Measurements from ENCODE around the gene METTL15. TPM values are rescaled to one million over a fixed set of nuclear protein-coding genes. Genes with fewer than 3 reads are reported as not detected.

Gene METTL15
- total and polyA plus RNA-seq, 2 experiments from 2014 or later = 9.0 to 19.8 TPM

DNA sequence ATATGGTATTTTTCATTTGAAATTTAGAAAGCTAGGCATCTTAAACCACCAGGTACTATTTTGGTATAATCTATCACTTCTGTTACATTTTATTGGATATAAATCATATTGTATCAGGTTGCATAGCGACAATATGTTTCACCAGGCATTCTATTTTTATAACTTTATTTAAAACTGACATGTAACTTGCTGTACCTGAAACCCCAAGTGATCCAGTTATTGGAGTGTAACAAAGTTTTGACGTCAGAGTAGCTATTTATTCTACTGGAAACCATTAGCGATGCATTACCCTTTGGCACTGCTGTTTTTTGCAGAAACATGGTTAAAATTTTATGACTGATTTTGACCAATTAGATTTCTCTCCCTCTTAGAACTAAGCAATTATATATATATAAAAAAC is 160.7 kb downstream of the METTL15 start (continued):
- TF ChIP-seq, protein P1, sequence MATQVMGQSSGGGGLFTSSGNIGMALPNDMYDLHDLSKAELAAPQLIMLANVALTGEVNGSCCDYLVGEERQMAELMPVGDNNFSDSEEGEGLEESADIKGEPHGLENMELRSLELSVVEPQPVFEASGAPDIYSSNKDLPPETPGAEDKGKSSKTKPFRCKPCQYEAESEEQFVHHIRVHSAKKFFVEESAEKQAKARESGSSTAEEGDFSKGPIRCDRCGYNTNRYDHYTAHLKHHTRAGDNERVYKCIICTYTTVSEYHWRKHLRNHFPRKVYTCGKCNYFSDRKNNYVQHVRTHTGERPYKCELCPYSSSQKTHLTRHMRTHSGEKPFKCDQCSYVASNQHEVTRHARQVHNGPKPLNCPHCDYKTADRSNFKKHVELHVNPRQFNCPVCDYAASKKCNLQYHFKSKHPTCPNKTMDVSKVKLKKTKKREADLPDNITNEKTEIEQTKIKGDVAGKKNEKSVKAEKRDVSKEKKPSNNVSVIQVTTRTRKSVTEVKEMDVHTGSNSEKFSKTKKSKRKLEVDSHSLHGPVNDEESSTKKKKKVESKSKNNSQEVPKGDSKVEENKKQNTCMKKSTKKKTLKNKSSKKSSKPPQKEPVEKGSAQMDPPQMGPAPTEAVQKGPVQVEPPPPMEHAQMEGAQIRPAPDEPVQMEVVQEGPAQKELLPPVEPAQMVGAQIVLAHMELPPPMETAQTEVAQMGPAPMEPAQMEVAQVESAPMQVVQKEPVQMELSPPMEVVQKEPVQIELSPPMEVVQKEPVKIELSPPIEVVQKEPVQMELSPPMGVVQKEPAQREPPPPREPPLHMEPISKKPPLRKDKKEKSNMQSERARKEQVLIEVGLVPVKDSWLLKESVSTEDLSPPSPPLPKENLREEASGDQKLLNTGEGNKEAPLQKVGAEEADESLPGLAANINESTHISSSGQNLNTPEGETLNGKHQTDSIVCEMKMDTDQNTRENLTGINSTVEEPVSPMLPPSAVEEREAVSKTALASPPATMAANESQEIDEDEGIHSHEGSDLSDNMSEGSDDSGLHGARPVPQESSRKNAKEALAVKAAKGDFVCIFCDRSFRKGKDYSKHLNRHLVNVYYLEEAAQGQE (IDR thresholded peaks at IDR 0.05; ENCODE audit: unreplicated experiment) = no peak
- TF ChIP-seq EZH2 (IDR thresholded peaks at IDR 0.05; ENCODE audit: low read depth, unreplicated experiment) = no peak
- TF ChIP-seq EZH2phosphoT487 (IDR thresholded peaks at IDR 0.05; ENCODE audit: unreplicated experiment) = no peak
- no peak for TF ChIP-seq STAT1 (IDR thresholded peaks at IDR 0.05; ENCODE audit: unreplicated experiment)
- TF ChIP-seq, protein P2, sequence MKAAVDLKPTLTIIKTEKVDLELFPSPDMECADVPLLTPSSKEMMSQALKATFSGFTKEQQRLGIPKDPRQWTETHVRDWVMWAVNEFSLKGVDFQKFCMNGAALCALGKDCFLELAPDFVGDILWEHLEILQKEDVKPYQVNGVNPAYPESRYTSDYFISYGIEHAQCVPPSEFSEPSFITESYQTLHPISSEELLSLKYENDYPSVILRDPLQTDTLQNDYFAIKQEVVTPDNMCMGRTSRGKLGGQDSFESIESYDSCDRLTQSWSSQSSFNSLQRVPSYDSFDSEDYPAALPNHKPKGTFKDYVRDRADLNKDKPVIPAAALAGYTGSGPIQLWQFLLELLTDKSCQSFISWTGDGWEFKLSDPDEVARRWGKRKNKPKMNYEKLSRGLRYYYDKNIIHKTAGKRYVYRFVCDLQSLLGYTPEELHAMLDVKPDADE (IDR thresholded peaks at IDR 0.05) = no peak

DNA sequence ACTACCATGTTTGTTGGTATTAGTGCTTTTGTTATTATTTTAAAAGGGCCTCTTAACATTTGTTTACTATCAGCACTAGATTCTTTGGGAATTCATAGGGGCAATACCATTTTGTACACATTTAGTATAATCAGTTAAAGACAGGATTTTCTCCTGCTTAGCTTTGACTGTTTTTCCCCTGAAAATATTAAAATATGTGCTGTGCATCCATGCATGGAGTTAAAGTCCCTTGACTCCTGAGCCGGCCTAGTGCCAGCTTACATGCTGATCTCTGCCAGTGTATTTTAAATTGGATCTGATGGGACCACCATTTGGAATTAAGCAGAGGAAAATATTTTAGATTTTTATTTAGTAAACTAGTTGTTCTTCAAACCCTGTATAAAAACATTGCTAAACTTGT is 161.4 kb downstream of the METTL15 start:
- Histone ChIP-seq H2AFZ (no peak overlapping the region), H3K27ac (ENCODE audit: low read depth) (no peak overlapping the region), H3F3A (replicated peaks; ENCODE audit: low read depth) (no peaks in the 10 kb centered on the region), H3K4me2 (no peak overlapping the region), H3K4me3 (no peak overlapping the region), H3K27me3 (ENCODE audit: insufficient read depth) (no peaks in the 10 kb centered on the region), H3K4me1 (ENCODE audit: insufficient read depth) (no peaks in the 10 kb centered on the region), H3K79me2 (replicated peaks; ENCODE audit: insufficient read depth) (no peaks in the 10 kb centered on the region), H3K36me3 (ENCODE audit: insufficient read depth) (no peaks in the 10 kb centered on the region), H4K20me1 (replicated peaks; ENCODE audit: insufficient read depth) (no peaks in the 10 kb centered on the region), H3K9me2 (ENCODE audit: insufficient read depth) (0 out of 2 replicates have a peak, but pooled peaks cover 4% of the 10 kb centered on the region)
- Mint-ChIP-seq H3K9me3 (peaks cover 7% of the 10 kb centered on the region; the same call in 1 of the 3 replicates), H3K4me1 (no peaks in the 10 kb centered on the region), H3K4me3 (no peak overlapping the region), H3K27me3 (ENCODE audit: insufficient read depth, low read depth, poor library complexity) (peaks cover 2% of the 10 kb centered on the region), H3K27ac (no peak overlapping the region), H3K36me3 (ENCODE audit: low read depth) (peaks cover 22% of the 10 kb centered on the region; the same call in 2 of the 3 replicates)
- DNase-seq (ENCODE audit: low spot score) (no peak), ATAC-seq (no peak)
- no peak for TF ChIP-seq NANOG (IDR thresholded peaks at IDR 0.05; ENCODE audit: borderline replicate concordance)
- no peak for TF ChIP-seq CREB1 (CRISPR knock-in tag; IDR thresholded peaks at IDR 0.05; ENCODE audit: low read depth)
- TF ChIP-seq, protein P1 (IDR thresholded peaks at IDR 0.05; ENCODE audit: unreplicated experiment) = no peak
- no peak for TF ChIP-seq EZH2 (IDR thresholded peaks at IDR 0.05; ENCODE audit: low read depth, unreplicated experiment)
- no peak for TF ChIP-seq ZNF114 (CRISPR knock-in tag; IDR thresholded peaks at IDR 0.05)
- TF ChIP-seq EZH2phosphoT487 (IDR thresholded peaks at IDR 0.05; ENCODE audit: unreplicated experiment) = no peak
- TF ChIP-seq ZNF331 (CRISPR knock-in tag; IDR thresholded peaks at IDR 0.05; ENCODE audit: low read depth) = no peak
- TF ChIP-seq, protein P3, sequence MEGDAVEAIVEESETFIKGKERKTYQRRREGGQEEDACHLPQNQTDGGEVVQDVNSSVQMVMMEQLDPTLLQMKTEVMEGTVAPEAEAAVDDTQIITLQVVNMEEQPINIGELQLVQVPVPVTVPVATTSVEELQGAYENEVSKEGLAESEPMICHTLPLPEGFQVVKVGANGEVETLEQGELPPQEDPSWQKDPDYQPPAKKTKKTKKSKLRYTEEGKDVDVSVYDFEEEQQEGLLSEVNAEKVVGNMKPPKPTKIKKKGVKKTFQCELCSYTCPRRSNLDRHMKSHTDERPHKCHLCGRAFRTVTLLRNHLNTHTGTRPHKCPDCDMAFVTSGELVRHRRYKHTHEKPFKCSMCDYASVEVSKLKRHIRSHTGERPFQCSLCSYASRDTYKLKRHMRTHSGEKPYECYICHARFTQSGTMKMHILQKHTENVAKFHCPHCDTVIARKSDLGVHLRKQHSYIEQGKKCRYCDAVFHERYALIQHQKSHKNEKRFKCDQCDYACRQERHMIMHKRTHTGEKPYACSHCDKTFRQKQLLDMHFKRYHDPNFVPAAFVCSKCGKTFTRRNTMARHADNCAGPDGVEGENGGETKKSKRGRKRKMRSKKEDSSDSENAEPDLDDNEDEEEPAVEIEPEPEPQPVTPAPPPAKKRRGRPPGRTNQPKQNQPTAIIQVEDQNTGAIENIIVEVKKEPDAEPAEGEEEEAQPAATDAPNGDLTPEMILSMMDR (conservative IDR thresholded peaks at IDR 0.05; ENCODE audit: low read depth in 2 of 2) = no peak
- TF ChIP-seq, protein P2 (IDR thresholded peaks at IDR 0.05) = no peak
- no peak for TF ChIP-seq JUNB (IDR thresholded peaks at IDR 0.05; ENCODE audit: unreplicated experiment)
- no peak for TF ChIP-seq POLR2AphosphoS5 (IDR thresholded peaks at IDR 0.05; ENCODE audit: low read depth)
- TF ChIP-seq STAT1 (IDR thresholded peaks at IDR 0.05; ENCODE audit: unreplicated experiment) = no peak

Data from GM23338 (cell line).